LHCN-M2 (cell line): ENCODE measurements around the gene TMEM143. TPM values are rescaled to one million over a fixed set of nuclear protein-coding genes. Genes with fewer than 3 reads are reported as not detected.
"Not testable (repeated sequence)": the region's sequence is repeated elsewhere in the genome, so short reads cannot be mapped to it uniquely, and the experiment has no call there.

Experiments used
- DNase-seq: peaks from one replicate; pipeline ENCODE4 v3.0.0-alpha.2; 2012; ENCODE audit warnings: low read depth
- total RNA-seq: library from RNA; depleted of rRNA; stranded (reverse); fragments of >200 nt; gene quantifications from 2 replicates; pipeline ENCODE4 v1.2.3, GENCODE V29; 2014

Gene TMEM143
- total RNA-seq, 1 experiment from 2014 or later, result 7.3 TPM

GRCh38 chr19:48330012-48330681, 33.6 kb downstream of the TMEM143 start:
- no peak for DNase-seq

GRCh38 chr19:48329167-48329891, 34.4 kb downstream of the TMEM143 start:
- DNase-seq, result peak; percentile 66

GRCh38 chr19:48325265-48325910, 38.4 kb downstream of the TMEM143 start, which contains the start of gene EMP3:
EMP3 (plus strand) TSS chr19:48325552; CDS start chr19:48326845, 1,293 bp downstream.
- DNase-seq, result peak; percentile 90

- peak; percentile 98 for DNase-seq
Measured at GRCh38 chr19:48321622-48322591, 41.8 kb downstream of the TMEM143 start.

GRCh38 chr19:48321372-48321621, 42.4 kb downstream of the TMEM143 start:
- peak; percentile 26 for DNase-seq

GRCh38 chr19:48319647-48320541, 43.8 kb downstream of the TMEM143 start:
- DNase-seq, result peak; percentile 77

GRCh38 chr19:48318286-48318987, 45.3 kb downstream of the TMEM143 start:
- no peak for DNase-seq

GRCh38 chr19:48317708-48317960, 46.1 kb downstream of the TMEM143 start:
- DNase-seq, result not testable (repeated sequence)

GRCh38 chr19:48315712-48316111, 48.0 kb downstream of the TMEM143 start:
- DNase-seq, result no peak

GRCh38 chr19:48311384-48311783, 52.4 kb downstream of the TMEM143 start:
- no peak for DNase-seq

GRCh38 chr19:48310227-48310626, 53.5 kb downstream of the TMEM143 start:
- DNase-seq, result no peak

- DNase-seq, result not testable (repeated sequence)
Measured at GRCh38 chr19:48309731-48310130, 54.0 kb downstream of the TMEM143 start.

- peak; percentile 26 for DNase-seq
Measured at GRCh38 chr19:48308631-48309586, 54.8 kb downstream of the TMEM143 start.

- DNase-seq, result no peak
Measured at GRCh38 chr19:48303866-48304265, 59.9 kb downstream of the TMEM143 start.

GRCh38 chr19:48303367-48303766, 60.4 kb downstream of the TMEM143 start:
- DNase-seq, result no peak

GRCh38 chr19:48302600-48302959, 61.2 kb downstream of the TMEM143 start:
- no peak for DNase-seq

- no peak for DNase-seq
Measured at GRCh38 chr19:48301886-48302599, 61.7 kb downstream of the TMEM143 start.

GRCh38 chr19:48297975-48298374, 65.8 kb downstream of the TMEM143 start:
- no peak for DNase-seq
